ENCODE results near the gene FGR.
"Not testable (repeated sequence)": the region's sequence is repeated elsewhere in the genome, so short reads cannot be mapped to it uniquely, and the experiment has no call there.

Gene FGR

DNA sequence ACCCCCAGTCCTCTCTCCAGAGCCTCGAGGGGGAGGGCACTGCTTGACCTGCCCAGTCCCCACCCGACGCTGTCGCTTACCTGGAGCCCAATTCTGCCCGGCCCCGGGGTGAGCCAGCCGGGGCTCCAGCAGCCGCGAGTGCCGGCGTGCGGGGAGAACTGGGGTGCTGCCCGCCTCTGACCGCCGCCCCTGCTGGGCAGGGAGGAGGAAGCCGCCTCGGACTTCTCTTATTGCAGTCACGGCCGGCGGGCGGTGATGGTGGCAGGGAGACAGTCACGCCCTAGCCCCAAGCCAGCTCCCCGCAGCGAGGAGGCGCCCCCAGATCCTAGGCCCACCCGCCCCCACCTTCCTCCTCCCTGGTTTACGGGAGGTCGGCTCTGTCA is at the start of gene FGR:
Gene FGR (minus strand): TSS at position 201 of the 383 bp plus-strand sequence. CDS start 11,269 bp downstream, outside the sequence.
- no peak for DNase-seq (ENCODE audit: low spot score)

DNA sequence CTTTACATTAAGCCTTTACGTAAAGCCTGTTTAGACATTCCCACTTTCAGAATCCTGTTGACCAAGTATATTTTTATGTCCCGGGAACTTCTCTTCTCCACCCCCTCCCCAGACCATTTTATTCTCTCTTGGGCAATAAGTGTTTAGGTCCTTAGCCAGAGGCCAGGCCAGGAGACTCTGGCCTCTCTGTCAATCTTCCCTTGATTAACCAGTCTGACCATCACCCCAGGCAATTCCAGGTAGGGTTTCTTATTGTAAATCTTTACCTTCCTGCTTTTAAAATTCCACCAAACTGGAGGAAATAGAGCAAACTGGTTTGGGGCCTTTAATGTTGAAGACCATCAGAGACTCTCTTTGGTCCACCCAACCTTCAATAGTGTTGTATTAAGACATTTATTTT is 49.2 kb upstream of the FGR start:
- DNase-seq (ENCODE audit: low spot score): no peak

DNA sequence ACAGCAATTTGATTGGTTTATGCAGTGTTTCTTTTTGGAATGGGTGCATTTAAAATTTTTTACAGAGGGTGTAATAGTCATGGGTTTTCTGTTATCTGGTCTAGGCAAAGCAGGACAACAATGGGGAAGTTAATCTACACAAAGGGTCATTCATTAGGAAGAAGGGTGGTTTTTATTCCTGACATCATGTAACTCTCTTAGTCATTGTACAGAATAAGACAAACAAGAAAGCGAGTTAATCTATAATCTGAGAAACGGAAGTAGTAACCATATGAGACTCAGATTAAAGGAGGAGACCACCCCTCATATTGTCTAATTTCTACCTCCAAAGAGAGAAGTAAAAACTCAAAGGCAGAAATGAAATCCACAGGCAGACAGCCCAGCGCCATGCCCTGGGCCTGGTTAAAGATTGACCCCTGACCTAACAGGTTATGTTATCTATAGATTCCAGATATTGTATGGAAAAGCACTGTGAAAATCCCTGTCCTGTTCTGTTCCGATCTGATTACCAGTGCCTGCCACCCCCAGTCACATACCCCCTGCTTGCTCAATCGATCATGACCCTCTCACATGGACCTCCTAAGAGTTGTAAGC is 47.5 kb upstream of the FGR start:
- DNase-seq (ENCODE audit: low spot score): no peak

DNA sequence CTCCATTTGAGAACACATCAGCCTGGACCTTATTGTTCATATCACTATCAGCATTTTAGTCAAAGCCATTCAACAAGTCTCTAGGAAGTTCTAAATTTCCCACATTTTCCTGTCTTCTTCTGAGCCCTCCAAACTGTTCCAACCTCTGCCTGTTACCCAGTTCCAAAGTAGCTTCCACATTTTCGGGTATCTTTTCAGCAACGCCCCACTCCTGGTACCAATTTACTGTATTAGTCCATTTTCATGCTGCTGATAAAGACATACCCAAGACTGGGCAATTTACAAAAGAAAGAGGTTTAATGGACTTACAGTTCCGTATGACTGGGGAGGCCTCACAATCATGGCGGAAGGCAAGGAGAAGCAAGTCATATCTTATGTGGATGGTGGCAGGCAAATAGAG is 46.6 kb upstream of the FGR start:
- not testable (repeated sequence) for DNase-seq (ENCODE audit: low spot score)

DNA sequence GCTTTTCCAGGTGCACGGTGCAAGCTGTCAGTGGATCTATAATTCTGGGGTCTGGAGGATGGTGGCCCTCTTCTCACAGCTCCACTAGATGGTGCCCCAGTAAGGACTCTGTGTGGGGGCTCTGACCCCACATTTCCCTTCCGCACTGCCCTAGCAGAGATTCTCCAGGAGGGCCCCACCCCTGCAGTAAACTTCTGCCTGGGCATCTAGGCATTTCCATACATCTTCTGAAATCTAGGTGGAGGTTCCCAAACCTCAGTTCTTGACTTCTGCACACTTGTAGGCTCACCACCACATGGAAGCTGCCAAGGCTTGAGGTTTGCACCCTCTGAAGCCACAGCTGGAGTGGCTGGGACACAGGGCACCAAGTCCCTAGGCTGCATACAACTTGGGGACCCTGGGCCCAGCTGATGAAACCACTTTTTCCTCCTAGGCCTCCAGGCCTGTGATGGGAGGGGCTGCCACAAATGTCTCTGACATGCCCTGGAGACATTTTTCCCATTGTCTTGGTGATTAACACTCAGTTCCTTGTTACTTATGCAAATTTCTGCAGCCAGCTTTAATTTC is 45.3 kb upstream of the FGR start:
- not testable (repeated sequence) for DNase-seq (ENCODE audit: low spot score)

DNA sequence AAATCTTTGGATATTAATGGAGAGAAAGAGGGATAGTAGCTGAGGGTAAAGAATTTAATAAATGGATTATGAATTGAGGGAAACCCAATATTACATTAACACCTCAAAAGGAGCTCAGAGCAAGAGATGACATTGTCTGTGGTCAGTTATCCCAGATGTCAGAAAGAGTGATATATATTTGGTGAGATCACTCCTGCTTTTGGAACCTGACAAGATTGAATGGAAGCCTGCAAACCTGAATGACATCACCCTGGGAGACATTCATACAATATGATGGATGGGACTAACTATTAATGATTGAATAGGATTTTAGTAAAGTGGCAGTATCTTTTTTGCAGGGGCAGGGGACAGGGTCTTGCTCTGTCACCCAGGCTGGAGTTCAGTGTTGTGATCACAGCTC is 43.8 kb upstream of the FGR start:
- no peak for DNase-seq (ENCODE audit: low spot score)

DNA sequence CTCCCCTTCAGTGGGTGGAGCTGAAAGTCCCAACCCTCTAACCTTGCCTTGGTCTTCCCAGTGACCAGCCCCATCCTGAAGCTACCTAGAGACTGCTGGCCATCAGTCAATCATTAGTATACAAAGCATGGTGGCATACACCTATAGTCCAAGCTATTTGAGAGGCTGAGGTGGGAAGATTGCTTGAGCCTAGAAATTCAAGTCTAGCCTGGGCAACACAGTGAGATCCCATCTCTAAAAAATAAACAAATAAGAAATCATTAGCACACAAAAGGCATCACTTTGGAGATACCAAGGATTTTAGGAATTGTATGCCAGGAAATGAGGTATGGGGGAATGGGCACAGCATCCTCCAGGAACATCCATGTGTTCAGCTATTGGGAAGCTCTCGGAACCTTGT is 41.4 kb upstream of the FGR start:
- no peak for DNase-seq (ENCODE audit: low spot score)

DNA sequence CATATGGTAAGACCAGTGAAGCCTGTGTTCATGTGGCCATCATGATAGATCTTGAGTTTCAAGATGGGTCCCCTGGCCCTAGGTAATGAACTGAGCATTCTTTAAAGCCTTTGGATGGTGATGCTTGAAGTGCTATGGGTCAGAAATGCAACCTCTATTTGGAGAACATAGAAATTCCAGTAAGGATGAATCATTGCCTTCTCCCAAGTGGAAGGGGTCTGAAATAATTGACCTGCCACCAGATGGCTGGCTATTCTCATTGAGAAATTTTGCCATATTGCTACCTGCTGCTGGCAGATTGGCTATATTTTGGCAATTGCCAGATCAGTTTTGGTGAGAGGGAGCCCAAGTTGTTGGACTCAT is 37.7 kb upstream of the FGR start:
- DNase-seq (ENCODE audit: low spot score): peak; percentile 37

DNA sequence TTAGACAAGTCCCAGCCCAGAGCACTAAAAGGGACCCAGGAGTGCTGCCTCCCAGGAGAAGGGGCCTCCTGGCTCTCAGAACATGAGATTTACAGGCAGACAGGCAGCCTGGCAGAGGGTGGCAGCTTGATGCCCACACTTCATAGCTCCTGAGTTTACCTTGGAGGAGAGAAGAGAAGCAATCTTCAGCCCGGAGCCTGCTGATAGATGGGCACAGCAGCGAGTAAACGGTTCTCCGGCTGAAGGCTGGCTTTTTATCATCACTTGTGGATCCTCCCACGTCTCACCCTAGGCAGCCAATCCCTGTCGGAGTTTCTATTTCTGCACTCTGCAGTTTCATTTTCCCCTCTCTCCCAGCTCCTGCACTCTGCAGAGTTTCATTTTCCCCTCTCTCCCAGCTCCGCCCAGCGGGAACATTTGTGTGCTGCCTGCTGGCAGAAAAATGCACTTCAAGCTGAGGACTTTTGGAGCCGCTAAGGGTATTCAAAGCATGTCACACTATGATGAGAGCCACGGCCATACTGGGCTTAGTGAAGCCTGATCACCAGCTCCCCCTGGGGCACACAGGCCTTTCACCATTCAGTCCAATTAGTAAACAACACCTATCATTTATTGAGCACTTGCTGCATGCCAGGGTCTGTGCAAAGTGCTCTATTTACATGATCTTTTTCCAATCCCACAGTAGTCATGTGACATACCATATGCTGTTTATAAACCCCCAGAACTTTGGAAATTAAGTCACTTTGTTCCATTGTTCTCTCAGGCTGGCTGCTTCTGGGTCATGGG is 37.2 kb upstream of the FGR start, which contains the start of gene IFI6:
Gene IFI6 (minus strand): TSS at position 229 of the 786 bp plus-strand sequence. CDS start 2,878 bp downstream, outside the sequence.
- DNase-seq (ENCODE audit: low spot score): peak; percentile 94

DNA sequence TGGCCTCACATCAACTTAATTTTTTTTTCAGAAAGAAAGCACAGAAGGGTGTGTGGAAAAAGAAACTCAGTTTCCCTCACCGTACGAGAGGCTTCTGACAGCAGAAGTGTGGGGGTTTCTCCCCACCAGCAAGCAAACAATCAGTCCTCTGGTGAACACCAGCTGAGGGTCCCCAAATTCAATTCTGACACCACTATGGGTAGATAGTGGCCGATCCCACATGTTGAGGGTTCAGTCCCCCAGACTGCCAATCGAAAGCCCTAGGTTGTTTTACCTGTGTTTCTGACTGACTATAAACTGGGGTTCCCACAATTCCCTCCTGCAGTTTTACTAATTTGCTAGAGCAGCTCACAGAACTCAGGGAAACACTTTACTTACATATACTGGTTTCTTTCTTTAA is 34.9 kb upstream of the FGR start:
- DNase-seq (ENCODE audit: low spot score): no peak

DNA sequence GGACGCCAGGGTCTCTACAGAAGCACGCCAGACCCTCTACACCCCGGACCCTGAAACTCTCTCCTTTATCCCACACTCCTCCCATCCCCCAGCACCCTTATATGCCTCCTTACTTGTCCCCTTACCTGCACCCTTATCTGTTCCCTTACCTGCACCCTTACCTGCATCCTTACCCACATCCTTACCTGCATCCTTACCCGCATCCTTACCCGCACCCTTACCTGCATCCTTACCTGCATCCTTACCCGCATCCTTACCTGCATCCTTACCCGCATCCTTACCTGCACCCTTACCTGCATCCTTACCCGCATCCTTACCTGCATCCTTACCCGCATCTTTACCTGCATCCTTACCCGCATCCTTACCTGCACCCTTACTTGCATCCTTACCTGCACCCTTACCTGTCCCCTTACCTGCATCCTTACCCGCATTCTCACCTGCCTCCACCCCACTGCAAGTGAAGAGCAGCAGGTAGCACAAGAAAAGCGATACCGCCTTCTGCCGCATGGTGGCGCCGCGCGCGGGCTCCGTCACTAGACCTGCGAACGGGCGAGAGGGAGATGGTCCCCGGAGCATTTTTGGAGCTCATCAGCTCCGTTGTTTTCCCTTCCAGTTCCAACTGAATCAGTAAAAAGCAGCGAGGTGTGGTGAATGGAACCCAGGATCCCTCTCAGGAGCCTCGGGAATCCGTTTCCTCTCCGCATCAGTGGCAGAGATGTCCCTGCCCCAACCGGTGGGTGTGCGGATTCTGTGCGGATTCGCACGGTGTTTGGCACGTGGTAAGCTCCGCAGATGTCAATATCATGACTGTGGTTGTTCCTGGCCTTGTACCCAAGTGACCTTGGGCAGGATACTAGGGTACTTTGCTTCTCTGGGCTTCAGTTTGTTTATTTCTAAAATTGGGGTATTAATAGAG is 34.1 kb upstream of the FGR start:
- peak; percentile 77 for DNase-seq (ENCODE audit: low spot score)

DNA sequence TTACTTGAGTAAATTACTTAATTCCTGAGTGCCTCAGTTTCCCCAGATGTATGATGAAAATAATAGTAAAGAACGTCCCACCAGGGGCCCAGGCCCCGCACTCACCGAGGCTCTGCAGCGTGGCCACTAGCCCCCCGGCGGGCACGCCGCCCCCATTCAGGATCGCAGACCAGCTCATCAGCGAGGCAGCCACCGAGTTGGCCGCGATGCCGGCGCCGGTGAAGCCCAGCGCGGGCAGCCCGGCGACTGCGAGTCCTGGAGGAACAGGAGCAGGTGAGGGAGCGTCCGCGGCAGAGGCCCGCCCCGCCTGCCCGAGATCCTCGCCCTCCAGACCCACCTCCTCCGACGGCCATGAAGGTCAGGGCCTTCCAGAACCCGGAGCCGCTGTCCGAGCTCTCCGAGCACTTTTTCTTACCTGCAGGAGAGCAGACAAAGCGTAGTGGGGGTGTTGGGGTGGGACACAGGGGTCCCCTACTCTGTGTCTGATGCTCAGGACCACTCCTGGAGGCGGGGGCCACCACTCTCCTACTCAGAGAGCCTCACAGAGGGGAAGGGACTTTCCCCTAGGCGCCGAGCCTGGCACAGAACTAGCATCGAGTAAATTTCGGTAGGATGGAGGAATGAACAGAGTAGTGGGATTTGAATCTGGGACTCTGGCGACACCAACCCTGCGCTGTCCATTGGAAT is 33.3 kb upstream of the FGR start:
- no peak for DNase-seq (ENCODE audit: low spot score)

DNA sequence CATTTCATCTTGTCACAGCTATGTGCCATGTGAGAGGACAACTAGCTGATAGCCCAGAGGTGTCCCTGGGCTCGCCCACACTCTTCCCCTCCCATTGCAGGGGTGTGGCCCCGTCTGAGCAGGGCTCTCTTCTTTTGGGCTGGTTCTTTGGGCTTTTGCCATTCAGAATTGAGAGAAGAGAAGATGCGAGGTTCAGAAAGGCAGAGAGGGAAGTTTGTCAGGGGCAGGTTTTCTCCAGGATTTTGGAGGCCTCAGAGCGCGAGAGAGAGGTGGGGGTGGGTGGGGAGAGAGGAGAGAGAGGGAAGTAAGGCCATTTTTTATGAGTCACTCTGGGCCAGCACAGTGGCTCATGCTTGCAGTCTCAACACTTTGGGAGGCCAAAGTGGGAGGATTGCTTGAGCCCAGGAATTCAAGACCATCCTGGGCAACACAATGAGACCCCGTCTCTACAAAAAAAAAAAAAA is 31.8 kb upstream of the FGR start:
- no peak for DNase-seq (ENCODE audit: low spot score)

DNA sequence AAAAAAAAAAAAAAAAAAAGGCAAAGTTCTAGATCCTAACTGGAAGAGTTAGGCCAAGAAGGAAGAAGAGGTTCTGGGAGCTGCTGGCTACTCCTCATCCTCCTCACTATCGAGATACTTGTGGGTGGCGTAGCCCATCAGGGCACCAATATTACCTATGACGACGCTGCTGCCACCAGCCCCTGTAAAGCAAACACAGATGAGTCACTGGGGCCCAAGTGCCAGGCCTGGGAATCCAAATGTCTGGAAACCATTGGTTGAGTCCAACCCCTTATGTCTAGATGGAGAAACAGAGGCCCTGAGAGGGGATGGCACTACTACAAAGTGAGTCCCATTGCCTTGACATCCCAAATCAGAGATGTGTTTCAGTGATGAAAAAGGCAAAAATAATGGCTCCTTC is 31.3 kb upstream of the FGR start:
- no peak for DNase-seq (ENCODE audit: low spot score)

DNA sequence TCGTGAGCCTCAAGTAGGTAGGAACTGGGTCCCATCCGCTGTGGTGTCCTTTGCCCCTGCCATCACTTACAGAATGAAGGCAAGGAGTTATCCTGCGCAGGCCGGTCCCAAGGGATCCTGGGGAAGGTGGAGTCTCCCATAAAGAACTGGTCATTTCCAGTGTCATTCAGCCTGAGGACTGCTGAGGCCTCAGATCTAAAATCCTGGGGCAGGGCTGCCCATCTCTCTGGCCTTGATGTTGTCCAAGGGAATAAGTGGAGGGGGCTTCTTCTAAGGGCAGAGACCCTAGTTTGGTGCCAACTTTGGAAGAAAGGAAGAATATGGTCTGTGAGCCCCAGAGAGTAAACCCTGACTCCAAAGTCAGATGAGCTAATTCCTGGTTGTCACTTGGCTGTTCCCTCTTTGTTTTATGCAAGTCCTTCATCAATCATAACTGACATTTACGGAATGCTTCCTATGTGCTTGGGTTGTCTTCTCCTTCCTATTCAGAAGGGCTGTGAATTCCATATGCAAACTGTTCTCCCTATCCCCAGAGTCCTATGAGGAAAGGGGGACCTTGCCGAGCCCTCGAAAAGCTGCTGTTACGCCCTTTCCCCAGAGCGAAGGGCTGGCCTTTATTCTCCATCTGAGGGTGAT is 30.1 kb upstream of the FGR start:
- DNase-seq (ENCODE audit: low spot score): no peak

DNA sequence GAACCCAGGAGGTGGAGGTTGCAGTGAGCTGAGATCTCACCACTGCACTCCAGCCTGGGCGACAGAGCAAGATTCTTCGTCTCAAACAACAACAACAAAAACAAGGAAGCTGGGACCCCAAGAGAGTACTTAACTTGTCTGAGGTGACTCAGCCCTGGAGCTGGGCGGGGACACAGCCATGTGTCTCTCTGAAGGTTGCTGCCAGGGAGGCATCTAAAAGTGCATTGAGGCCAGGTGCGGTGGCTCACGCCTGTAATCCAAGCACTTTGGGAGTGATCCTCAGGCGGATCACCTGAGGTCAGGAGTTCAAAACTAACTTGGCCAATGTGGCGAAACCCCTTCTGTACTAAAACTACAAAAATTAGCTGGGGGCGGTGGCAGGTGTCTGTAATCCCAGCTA is 29.3 kb upstream of the FGR start:
- peak; percentile 20 for DNase-seq (ENCODE audit: low spot score)

DNA sequence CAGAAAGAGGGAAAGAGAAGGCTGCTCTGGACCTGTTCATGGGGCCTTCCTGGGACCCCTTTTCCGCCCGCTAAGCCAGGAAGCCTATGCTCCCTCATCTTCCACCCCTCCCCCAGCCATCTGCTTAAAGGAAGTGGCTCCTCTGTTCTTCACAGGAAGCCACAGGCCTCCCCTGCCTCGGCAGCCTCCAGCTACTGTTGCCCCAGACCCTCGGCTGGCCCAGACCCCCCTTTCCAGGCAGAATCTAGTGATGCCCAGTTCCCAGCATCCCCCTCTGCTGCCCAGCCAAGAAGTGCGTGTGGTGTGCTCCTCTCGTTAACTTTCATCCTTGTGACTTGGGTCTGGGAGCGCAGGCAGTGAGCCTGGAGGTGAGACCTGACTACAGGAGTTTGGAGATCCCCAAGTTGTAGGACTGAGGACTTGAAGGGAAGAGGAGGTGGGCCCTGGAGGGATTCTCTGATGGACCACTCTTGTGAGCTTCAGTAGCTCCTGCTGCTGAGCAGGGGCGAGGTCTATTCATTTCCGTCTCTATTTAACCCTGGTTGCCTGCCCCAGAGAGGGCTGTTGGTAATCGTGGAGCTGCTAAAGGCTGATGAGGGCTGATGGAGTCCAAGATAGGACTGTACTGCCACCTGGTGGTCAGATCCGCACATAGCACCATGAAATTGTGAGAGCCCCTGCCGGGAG is 27.9 kb upstream of the FGR start:
- DNase-seq (ENCODE audit: low spot score): peak; percentile 74

DNA sequence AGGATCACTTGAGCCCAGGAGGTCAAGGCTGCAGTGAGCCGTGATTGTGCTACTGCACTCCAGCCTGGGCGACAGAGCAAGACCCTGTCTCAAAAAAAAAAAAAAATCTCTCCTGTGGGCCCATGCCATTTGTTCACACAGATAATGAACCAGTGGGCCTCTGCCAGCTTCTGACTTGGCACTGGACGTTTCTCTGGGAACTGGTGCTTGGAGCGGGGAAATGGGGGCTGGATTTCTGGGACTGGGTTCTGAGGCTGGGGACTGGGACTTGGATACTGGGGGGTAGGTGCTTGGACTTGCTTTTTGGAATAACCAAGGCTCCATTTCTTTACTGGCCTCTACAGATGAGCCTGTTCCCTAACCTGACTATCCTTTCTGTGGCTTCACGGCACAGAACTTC is 27.3 kb upstream of the FGR start:
- no peak for DNase-seq (ENCODE audit: low spot score)

DNA sequence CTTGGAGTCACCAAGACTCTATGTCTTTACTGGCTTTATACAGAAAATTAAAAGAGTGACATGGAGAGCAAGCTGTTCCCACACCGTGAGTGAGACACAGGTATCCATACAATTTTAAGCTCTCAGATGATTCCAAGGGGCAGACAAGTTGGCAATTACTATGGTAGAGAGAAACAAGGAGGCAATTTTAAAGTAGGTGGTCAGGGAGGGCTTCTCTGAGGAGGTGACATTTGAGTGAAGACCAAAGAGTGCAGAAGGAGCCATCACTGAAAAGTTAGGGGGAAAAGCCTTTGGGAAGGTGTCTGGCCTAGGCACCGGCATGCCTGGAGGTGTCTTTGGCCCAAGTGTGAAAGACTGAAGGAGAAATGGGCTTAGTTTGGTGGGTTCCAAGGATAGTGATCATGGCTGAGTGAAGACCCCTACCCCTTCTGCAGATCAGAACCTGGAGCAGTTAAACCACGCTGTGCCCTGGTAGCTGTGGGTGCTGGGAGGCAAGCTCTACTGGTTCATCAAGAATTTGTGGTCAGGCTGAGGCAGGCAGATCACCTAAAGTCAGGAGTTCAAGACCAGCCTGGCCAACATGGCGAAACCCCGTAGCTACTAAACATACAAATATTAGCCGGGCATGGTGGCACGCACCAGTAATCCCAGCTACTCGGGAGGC is 26.6 kb upstream of the FGR start:
- DNase-seq (ENCODE audit: low spot score): no peak

DNA sequence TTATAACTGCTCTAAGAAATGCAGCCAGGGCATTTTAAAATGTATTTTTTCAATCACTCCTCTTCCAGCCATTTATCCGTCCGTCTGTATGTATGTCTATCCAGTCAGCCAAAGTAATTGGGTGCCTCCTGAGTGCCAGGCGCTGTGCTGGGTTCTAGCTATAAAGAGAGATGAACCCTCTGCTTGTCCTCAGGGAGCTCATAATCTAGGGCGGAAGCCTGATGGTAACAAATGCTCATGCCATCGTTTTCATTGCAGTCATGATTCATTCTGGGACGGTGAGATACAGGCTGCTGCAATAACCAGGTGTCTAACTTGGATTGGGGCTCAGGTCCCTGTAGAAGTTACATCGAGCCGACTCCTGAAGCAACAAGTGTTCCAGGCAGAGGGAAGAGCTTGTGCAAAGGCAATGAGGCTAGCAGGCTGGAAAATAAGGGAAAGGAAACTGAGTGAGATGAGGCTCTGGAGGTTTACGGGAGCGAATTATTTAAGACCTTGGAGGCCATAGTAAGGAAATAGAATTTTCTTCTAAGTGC is 25.4 kb upstream of the FGR start:
- DNase-seq (ENCODE audit: low spot score): no peak
